Kasumi-1 (cell line): ENCODE results near the gene B3GNT7.
A peak's percentile ranks its signal among the peaks of the same experiment; 100 is the strongest.

ENCODE experiments used
- DNase-seq, 2 experiments: peaks; one replicate each; lab custom pipeline; 2025; lab: John Stamatoyannopoulos, UW

The B3GNT7 gene

GRCh38 chr2:231384109-231384435, 11.4 kb upstream of the B3GNT7 start:
- no peak for DNase-seq

- no peak for DNase-seq
These were observed 10.5 kb upstream of the B3GNT7 start for GRCh38 chr2:231384970-231385369.

GRCh38 chr2:231385429-231385828, 10.1 kb upstream of the B3GNT7 start:
- DNase-seq, result no peak

GRCh38 chr2:231386446-231386845, 9.1 kb upstream of the B3GNT7 start:
- no peak for DNase-seq

GRCh38 chr2:231387904-231388724, 7.4 kb upstream of the B3GNT7 start:
- peak; percentile 50 to 67 for DNase-seq

- DNase-seq, result no peak
These were observed 6.7 kb upstream of the B3GNT7 start for GRCh38 chr2:231388725-231389346.

GRCh38 chr2:231390667-231391066, 4.8 kb upstream of the B3GNT7 start:
- peak; percentile 4 to 18 for DNase-seq

GRCh38 chr2:231391981-231392380, 3.5 kb upstream of the B3GNT7 start:
- DNase-seq, result no peak

GRCh38 chr2:231392431-231393148, 2.9 kb upstream of the B3GNT7 start:
- DNase-seq, result no peak

- no peak for DNase-seq
These were observed 2.1 kb upstream of the B3GNT7 start for GRCh38 chr2:231393149-231394131.

GRCh38 chr2:231394211-231395141, 1.0 kb upstream of the B3GNT7 start:
- no peak for DNase-seq

GRCh38 chr2:231396058-231396821, 730 bp downstream of the B3GNT7 start:
- no peak for DNase-seq

GRCh38 chr2:231397011-231397927, 1.8 kb downstream of the B3GNT7 start:
- no peak for DNase-seq

- no peak for DNase-seq
These were observed 2.4 kb downstream of the B3GNT7 start for GRCh38 chr2:231397928-231398294.

- DNase-seq, result no peak
These were observed 3.1 kb downstream of the B3GNT7 start for GRCh38 chr2:231398585-231398984.

GRCh38 chr2:231399046-231399852, 3.7 kb downstream of the B3GNT7 start:
- DNase-seq, result no peak

- no peak for DNase-seq
These were observed 4.6 kb downstream of the B3GNT7 start for GRCh38 chr2:231399853-231400680.
